ENCODE data around the gene SCYGR8. TPM values are rescaled to one million over a fixed set of nuclear protein-coding genes. Genes with fewer than 3 reads are reported as not detected.
"Not testable (repeated sequence)": the region's sequence is repeated elsewhere in the genome, so short reads cannot be mapped to it uniquely, and the experiment has no call there.

The SCYGR8 gene
- total and polyA plus RNA-seq, 7 donors = not detected

- DNase-seq = no peak
- peaks cover 0 to 18% (median 11%) of the 10 kb centered on the region in 4 donors for H3K4me1 ChIP-seq
- no peak overlapping the region for H3K27ac ChIP-seq
- intact Hi-C loops (cut with DNase I) = no loop called here
- TF ChIP-seq CTCF (IDR thresholded peaks at IDR 0.05) = no peak
- TF ChIP-seq POLR2A (IDR thresholded peaks at IDR 0.05) = no peak
- TF ChIP-seq POLR2AphosphoS5 (IDR thresholded peaks at IDR 0.05) = no peak
- TF ChIP-seq EP300 (IDR thresholded peaks at IDR 0.05) = no peak
- no peaks in the 10 kb centered on the region for H3K9me3 ChIP-seq
- H3K27me3 ChIP-seq = no peaks in the 10 kb centered on the region
- whole genome bisulfite sequencing, 2 donors = 70 to 84% methylated on average over 2 of the region's 2 CpGs
- H3K36me3 ChIP-seq = no peaks in the 10 kb centered on the region
- H3K4me3 ChIP-seq = no peak overlapping the region
Measured at GRCh38 chr2:227716501-227716900, 29.2 kb upstream of the SCYGR8 start.

GRCh38 chr2:227717687-227718567 is 27.8 kb upstream of the SCYGR8 start, which contains the start of gene SLC19A3:
Gene SLC19A3, minus strand, starts transcription at chr2:227718028. Its CDS starts 15,710 bp downstream, at chr2:227702318.
- H3K4me3 ChIP-seq = peak within 1 kb of the TSS; percentile 22 to 48 (median 42)
- 3 to 9% methylated on average over 35 of the region's 35 CpGs for WGBS, 2 donors
- no peaks in the 10 kb centered on the region for H3K27me3 ChIP-seq
- intact Hi-C loops (cut with DNase I) = no loop called here
- H3K4me1 ChIP-seq = peaks cover 0 to 18% (median 11%) of the 10 kb centered on the region in 4 donors
- H3K27ac ChIP-seq = peak within 1 kb of the TSS; percentile 15 to 70 (median 70)
- H3K9me3 ChIP-seq = no peaks in the 10 kb centered on the region
- peak; percentile 94 for DNase-seq
- no peaks in the 10 kb centered on the region for H3K36me3 ChIP-seq
- TF ChIP-seq CTCF (IDR thresholded peaks at IDR 0.05) (no peak), POLR2AphosphoS5 (IDR thresholded peaks at IDR 0.05) (peak in 3 of 4 donors; percentile 11 to 29 (median 12))

GRCh38 chr2:227719641-227720040 is 26.1 kb upstream of the SCYGR8 start:
- TF ChIP-seq EP300 (IDR thresholded peaks at IDR 0.05) = no peak
- Histone ChIP-seq H3K27ac (no peak overlapping the region), H3K27me3 (no peaks in the 10 kb centered on the region), H3K4me1 (peaks cover 0 to 18% (median 11%) of the 10 kb centered on the region in 4 donors), H3K9me3 (no peaks in the 10 kb centered on the region), H3K4me3 (no peak overlapping the region), H3K36me3 (no peaks in the 10 kb centered on the region)
- WGBS, 2 donors = 84 to 89% methylated on average over 4 of the region's 4 CpGs
- no peak for DNase-seq
- intact Hi-C loops (cut with DNase I) = no loop called here

DNA sequence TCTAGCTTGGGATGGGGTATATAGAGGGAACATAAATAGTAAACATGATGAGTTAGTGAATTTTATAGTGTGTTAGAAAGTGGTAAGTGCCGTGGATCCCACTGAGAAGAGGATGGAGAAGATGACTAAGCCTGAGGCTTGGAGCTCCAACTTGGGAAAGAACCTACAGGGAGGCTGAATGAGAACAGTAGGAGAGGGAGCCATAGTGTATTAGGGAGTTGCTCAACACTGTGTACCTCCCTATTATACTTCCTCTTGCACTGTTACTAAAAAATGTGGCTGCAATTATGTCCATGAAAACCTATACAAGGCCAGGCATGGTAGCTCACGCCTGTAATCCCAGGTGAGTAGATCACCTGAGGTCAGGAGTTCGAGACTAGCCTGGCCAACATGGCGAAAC is 25.0 kb upstream of the SCYGR8 start:
- WGBS, 2 donors = 92 to 93% methylated on average over 4 of the region's 4 CpGs
- no peaks in the 10 kb centered on the region for H3K36me3 ChIP-seq

GRCh38 chr2:227722821-227723220 is 22.9 kb upstream of the SCYGR8 start:
- DNase-seq; H3K4me3 ChIP-seq; H3K27ac ChIP-seq; H3K36me3 ChIP-seq; intact Hi-C loops (cut with DNase I); H3K27me3 ChIP-seq; H3K9me3 ChIP-seq: not testable (repeated sequence)
- H3K4me1 ChIP-seq = peaks cover 0 to 10% (median 8%) of the 10 kb centered on the region in 4 donors
- 21 to 68% methylated on average over 7 of the region's 7 CpGs for WGBS, 2 donors

More for the DNA sequence above, 25.0 kb upstream of the SCYGR8 start:
- TF ChIP-seq POLR2A (IDR thresholded peaks at IDR 0.05) (no peak), CTCF (IDR thresholded peaks at IDR 0.05) (no peak), POLR2AphosphoS5 (IDR thresholded peaks at IDR 0.05) (no peak), EP300 (IDR thresholded peaks at IDR 0.05) (no peak)
- intact Hi-C loops (cut with DNase I) = no loop called here
- no peak for DNase-seq
- H3K9me3 ChIP-seq = no peaks in the 10 kb centered on the region
- no peak overlapping the region for H3K27ac ChIP-seq
- H3K4me1 ChIP-seq = peaks cover 0 to 18% (median 11%) of the 10 kb centered on the region in 4 donors
- H3K27me3 ChIP-seq = no peaks in the 10 kb centered on the region
- no peak overlapping the region for H3K4me3 ChIP-seq

Measured in sigmoid colon (tissue), 7 donors.